Transverse colon (tissue), 4 donors: ENCODE data around the gene GPR17. TPM values are rescaled to one million over a fixed set of nuclear protein-coding genes. Genes with fewer than 3 reads are reported as not detected.

Experiments used
- DNase-seq: peaks from one replicate; pipeline ENCODE4 v3.0.0-alpha.2; 2019
- H3K27ac ChIP-seq, 4 donors: fragments of 200-600 bp; sonication (generic); 2 replicates each; pipeline ENCODE4 v1.5.1; 2016 to 2018; ENCODE audit warnings: inconsistent platforms in 4 of 4
- H3K27me3 ChIP-seq: fragments of 200-600 bp; sonication (generic); 2 replicates; pipeline ENCODE4 v1.5.1; 2017; ENCODE audit warnings: inconsistent platforms
- H3K36me3 ChIP-seq, 4 donors: fragments of 200-600 bp; sonication (generic); 2 replicates each; pipeline ENCODE4 v1.5.1; 2017 to 2019; ENCODE audit warnings: inconsistent platforms in 4 of 4
- H3K4me1 ChIP-seq, 4 donors: fragments of 200-600 bp; sonication (generic); 2 replicates each; pipeline ENCODE4 v1.5.1; 2017 to 2020; ENCODE audit warnings: inconsistent platforms in 4 of 4
- H3K4me3 ChIP-seq, 4 donors: fragments of 200-600 bp; sonication (generic); 1 replicate in 1 of 4; 2 replicates in 3 of 4; pipeline versions ENCODE4 v1.5.1 to v1.6.1; 2017 to 2019; ENCODE audit warnings: inconsistent platforms in 4 of 4
- H3K9me3 ChIP-seq, 2 donors: fragments of 200-600 bp; sonication (generic); 2 replicates each; pipeline ENCODE4 v1.5.1; 2017 to 2019; ENCODE audit warnings: inconsistent platforms in 2 of 2
- EP300 ChIP-seq: sonication (generic); formaldehyde crosslinking; IDR thresholded peaks from one replicate; pipeline ENCODE4 v1.6.1; 2017; ENCODE audit warnings: antibody characterized with exemption, low read depth
- POLR2A ChIP-seq: fragments of 450-650 bp; IDR thresholded peaks from one replicate; pipeline ENCODE4 v1.6.1; 2016; ENCODE audit warnings: antibody characterized with exemption, mild to moderate bottlenecking, moderate library complexity
- POLR2AphosphoS5 ChIP-seq, 3 donors: sonication (generic); formaldehyde crosslinking; IDR thresholded peaks; one replicate each; pipeline ENCODE4 v1.6.1; 2016; ENCODE audit warnings: antibody characterized with exemption in 3 of 3
- WGBS, 2 donors: methylation state at CpG; one replicate each; pipeline ENCODE4 v1.1.5; 2018; ENCODE audit warnings: low coverage in 1 of 2; 5-methylcytosine and 5-hydroxymethylcytosine counted together
- in situ Hi-C, 4 donors: fragments of 200-750 bp; cut with MboI; loops; one replicate each; pipeline versions ENCODE4 v1.15.0 to v1.15.1; 2017; ENCODE audit warnings: low sequenced_read_pairs in 3 of 4, low pct_ligation_motif_present in 1 of 4, low pct_unique_long_range_greater_than_20kb in 1 of 4
- intact Hi-C: fragments of 100-400 bp; cut with DNase I; formaldehyde crosslinking; loops from one replicate; pipeline ENCODE4 v1.15.1; 2023; ENCODE audit warnings: low total_unique reads
- total RNA-seq, 4 donors: library from RNA; depleted of rRNA; stranded (reverse); fragments of >200 nt; gene quantifications; one replicate each; pipeline ENCODE4 v1.1.0, GENCODE V29; 2016
- TF ChIP-seq, protein P1 (sequence below), 5 experiments: fragments of 200-600 bp in 3 of 5; fragments of 450-650 bp in 2 of 5; sonication (generic) in 3 of 5; IDR thresholded peaks; 1 replicate in 2 of 5; 2 replicates in 3 of 5; pipeline ENCODE4 v1.5.1; 2016 to 2017; ENCODE audit warnings: antibody characterized with exemption in 5 of 5, inconsistent platforms in 3 of 5, mild to moderate bottlenecking in 2 of 5, moderate library complexity in 1 of 5

Gene GPR17
- total RNA-seq, 4 donors from 2014 or later: 0.14 TPM; not detected in 3

DNA sequence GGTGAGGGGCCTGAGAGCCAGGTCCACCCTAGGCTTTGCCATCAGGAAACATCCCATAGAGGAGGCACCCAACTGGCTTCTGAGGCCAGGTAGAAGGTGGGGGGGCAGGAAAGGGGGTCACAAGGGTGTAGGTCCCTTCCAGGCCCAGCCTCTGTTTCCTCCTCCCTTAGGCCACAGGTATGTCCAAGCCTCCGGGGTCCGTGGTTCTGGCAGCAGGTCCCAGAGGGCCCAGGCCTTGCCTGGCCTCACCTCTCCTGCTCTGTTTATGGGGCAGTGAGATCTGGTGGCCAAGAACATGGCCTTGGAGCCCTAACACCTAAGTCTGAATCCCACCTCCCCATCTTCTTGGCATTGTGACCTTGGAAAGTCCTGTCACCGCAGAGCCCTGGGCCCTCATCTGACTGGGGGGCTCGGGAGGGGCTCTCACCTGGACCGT is 21.6 kb upstream of the GPR17 start:
- H3K27ac ChIP-seq: no peak overlapping the region
- H3K27me3 ChIP-seq: no peaks in the 10 kb centered on the region
- WGBS, 2 donors: 88% methylated on average over 5 of the region's 5 CpGs; no CpG with 5 or more reads in 1 of the 2 donors
- H3K36me3 ChIP-seq: no peaks in the 10 kb centered on the region
- no peak for DNase-seq
- H3K4me1 ChIP-seq: no peaks in the 10 kb centered on the region
- intact Hi-C loops: no loop called here
- TF ChIP-seq POLR2AphosphoS5 (IDR thresholded peaks at IDR 0.05) (no peak), POLR2A (no peak), EP300 (no peak)
- TF ChIP-seq, protein P1, sequence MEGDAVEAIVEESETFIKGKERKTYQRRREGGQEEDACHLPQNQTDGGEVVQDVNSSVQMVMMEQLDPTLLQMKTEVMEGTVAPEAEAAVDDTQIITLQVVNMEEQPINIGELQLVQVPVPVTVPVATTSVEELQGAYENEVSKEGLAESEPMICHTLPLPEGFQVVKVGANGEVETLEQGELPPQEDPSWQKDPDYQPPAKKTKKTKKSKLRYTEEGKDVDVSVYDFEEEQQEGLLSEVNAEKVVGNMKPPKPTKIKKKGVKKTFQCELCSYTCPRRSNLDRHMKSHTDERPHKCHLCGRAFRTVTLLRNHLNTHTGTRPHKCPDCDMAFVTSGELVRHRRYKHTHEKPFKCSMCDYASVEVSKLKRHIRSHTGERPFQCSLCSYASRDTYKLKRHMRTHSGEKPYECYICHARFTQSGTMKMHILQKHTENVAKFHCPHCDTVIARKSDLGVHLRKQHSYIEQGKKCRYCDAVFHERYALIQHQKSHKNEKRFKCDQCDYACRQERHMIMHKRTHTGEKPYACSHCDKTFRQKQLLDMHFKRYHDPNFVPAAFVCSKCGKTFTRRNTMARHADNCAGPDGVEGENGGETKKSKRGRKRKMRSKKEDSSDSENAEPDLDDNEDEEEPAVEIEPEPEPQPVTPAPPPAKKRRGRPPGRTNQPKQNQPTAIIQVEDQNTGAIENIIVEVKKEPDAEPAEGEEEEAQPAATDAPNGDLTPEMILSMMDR (IDR thresholded peaks at IDR 0.05): no peak
- no peak overlapping the region for H3K4me3 ChIP-seq
- H3K9me3 ChIP-seq: no peaks in the 10 kb centered on the region
- in situ Hi-C loops: no loop called here

DNA sequence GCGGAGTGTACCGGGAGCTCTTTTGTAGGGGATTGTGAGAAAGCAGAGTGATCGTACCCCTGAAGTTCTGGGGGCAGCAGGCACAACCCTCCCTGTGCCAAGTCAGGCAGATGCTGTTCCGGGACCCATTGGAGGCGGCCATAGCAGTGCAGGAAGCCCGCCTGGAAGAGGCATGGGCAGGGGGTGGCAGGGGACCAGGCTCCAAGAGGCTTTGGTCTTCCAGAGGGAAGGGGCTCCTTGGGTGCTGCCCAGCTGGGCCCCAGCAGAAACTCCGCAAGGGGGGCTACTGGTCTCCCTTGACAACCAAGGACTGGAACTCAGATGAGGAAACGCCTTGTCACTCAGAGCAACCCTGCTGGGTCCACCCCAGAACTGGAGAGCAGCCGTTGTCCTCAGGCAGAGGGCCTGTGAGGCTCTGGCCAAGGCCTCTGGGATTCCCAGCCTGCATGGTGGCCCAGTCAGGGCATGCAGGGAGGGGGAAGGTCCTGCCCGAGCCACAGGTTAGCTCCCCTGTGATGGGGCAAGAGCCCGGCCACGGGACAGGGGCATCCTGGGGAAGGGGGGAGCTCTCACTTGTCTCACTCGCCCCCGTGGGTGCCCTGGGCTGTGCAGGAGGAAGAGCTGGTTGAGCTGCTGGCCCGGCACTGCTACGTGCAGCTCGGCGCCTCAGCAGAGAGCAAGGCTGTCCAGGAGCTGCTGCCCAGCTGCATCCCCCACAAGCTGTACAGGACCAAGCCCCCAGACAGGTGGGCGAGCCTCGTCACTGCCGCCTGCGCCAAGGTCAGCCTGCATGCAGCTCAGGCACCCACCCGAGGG is 21.0 kb upstream of the GPR17 start:
- WGBS, 2 donors: 93% methylated on average over 18 of the region's 23 CpGs; no CpG with 5 or more reads in 1 of the 2 donors
- H3K36me3 ChIP-seq: no peaks in the 10 kb centered on the region
- TF ChIP-seq POLR2AphosphoS5 (IDR thresholded peaks at IDR 0.05): no peak
- TF ChIP-seq, protein P1 (IDR thresholded peaks at IDR 0.05): no peak
- no peak for TF ChIP-seq EP300
- TF ChIP-seq POLR2A: no peak
- H3K4me3 ChIP-seq: no peak overlapping the region
- H3K27me3 ChIP-seq: no peaks in the 10 kb centered on the region
- H3K27ac ChIP-seq: no peak overlapping the region
- H3K4me1 ChIP-seq: no peaks in the 10 kb centered on the region
- peak; percentile 6 for DNase-seq
- intact Hi-C loops (no loop called here), in situ Hi-C loops (no loop called here)
- H3K9me3 ChIP-seq: no peaks in the 10 kb centered on the region

DNA sequence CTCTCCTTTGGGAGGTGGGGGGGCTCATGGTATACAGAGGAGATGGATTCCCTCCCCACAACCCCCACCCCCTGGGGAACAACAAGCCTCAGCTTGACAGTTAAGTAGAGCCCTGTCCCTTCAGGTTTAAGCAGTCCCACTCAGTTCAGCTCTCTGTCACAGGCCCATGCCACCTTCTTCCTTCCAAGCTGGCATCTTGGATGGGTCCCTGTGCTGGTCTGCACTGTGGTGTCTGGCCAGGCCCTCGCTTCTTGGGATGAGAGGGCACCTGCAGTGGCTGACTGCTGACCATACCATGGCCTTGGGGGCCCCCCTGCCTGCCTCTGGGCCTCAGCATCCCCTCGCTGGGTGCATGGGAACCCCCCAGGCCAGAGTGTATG is 20.4 kb upstream of the GPR17 start:
- Histone ChIP-seq H3K27ac (no peak overlapping the region), H3K27me3 (no peaks in the 10 kb centered on the region), H3K9me3 (no peaks in the 10 kb centered on the region), H3K4me3 (no peak overlapping the region), H3K4me1 (no peaks in the 10 kb centered on the region), H3K36me3 (no peaks in the 10 kb centered on the region)
- 86 to 100% methylated on average over 1 to 2 of the region's 2 CpGs for WGBS, 2 donors
- intact Hi-C loops (no loop called here), in situ Hi-C loops (no loop called here)
- TF ChIP-seq POLR2A (no peak), POLR2AphosphoS5 (IDR thresholded peaks at IDR 0.05) (no peak), EP300 (no peak)
- TF ChIP-seq, protein P1 (IDR thresholded peaks at IDR 0.05): no peak
- DNase-seq: no peak

DNA sequence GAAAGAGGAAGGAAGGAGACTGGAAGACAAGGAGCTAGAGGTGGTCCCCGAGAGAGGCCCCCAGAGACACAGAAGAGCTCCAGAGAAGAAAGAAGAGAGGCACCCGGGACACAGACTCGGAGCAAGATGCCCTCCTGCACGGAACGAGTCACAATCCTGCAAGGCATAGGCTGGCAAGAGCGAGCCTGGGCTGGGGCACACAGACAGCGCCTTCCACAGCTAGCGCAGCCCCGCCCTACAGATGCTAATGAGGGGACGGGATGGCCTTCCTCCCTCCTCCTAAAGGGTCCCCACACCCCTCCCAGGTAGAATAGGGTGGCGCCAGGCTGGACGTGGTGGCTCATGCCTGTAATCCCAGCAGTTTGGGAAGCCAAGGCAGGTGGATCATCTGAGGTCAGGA is 19.8 kb upstream of the GPR17 start:
- no peaks in the 10 kb centered on the region for H3K36me3 ChIP-seq
- in situ Hi-C loops: no loop called here
- WGBS, 2 donors: 54 to 68% methylated on average over 5 to 10 of the region's 12 CpGs
- TF ChIP-seq POLR2A (no peak), EP300 (no peak), POLR2AphosphoS5 (IDR thresholded peaks at IDR 0.05) (no peak)
- TF ChIP-seq, protein P1 (IDR thresholded peaks at IDR 0.05): no peak
- no peak overlapping the region for H3K27ac ChIP-seq
- intact Hi-C loops: no loop called here
- no peaks in the 10 kb centered on the region for H3K27me3 ChIP-seq
- no peak overlapping the region for H3K4me3 ChIP-seq
- no peaks in the 10 kb centered on the region for H3K4me1 ChIP-seq
- DNase-seq: peak; percentile 5
- H3K9me3 ChIP-seq: no peaks in the 10 kb centered on the region
